GM19238 (cell line): Measurements from ENCODE around the gene GRID2.

Experiments used
- DNase-seq: peaks from one replicate; pipeline ENCODE4 v3.0.0; 2011; ENCODE audit warnings: low spot score; ENCODE audit not compliant: insufficient read length

GRID2 gene

DNA sequence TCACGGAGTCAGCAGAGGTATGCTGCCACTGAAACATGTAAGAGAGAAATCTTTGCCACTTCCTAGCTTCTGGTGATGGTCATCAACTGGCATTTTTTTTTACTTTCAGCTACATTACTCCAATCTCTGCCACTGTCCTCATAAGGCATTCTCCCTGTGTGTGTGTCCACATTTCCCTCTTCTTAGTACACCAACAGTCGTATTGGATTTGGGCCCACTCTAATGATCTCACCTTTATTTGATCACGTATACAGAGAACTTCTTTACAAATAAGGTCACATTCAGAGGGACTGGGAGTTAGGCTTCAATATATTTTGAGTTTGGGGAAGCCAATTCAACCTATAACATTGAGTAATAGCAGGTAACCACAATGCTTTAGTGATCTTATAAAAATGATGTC lies 649.1 kb downstream of the GRID2 start:
- no peak for DNase-seq

GRCh38 chr4:92953462-92953861 lies 649.7 kb downstream of the GRID2 start:
- DNase-seq: no peak

DNA sequence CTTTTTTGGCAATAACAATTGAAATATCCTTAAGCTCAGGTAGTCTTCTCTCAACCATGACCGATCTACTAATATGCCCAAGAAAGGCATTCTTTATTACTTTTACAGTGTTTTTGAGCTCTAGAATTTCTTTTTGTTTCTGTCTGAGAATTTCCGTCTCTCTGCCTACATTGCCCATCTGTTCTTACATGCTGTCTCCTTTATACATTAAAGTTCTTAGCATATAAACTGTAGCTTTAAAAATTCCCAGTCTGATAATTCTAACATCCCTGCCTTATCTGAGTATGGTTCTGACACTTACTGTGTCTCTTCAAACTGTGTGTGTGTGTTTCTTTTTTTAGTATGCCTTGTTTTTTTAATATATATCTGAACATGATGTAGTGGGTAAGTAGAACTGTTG lies 658.1 kb downstream of the GRID2 start:
- DNase-seq: no peak

DNA sequence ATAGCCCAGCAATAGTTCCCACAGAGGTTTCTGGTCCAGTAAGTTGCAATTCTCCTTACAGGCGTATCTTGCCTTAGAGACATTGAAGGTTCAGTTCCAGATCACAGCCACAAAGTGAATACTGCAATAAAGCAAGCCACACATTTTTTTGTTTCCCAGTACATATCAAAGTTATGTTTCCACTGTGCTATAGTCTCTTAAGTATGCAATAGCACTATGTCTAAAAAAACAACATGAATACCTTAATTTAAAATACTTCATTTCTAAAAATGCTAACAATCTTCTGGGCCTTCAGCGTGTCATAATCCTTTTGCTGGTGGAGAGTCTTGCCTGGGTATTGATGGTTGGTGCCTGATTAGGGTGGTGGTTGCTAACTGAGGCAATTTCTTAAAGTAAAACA lies 659.1 kb downstream of the GRID2 start:
- DNase-seq: no peak

DNA sequence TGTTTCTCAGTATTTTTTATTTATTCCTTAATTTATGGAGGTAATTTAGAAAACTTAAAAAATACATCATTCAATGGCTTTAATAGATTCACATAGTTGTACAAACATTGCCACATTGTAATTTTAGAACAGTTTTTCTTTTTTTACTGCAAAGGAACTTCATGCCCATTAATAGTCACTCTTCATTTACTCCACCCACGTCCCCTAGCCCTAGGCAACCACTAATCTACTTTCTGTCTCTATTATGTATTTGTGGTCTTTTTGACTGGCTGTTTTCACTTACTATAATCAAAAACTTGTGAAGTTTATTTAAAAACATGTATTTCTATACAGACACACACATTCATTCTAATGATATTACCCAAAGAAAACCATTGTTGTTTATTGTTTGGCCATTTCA lies 664.8 kb downstream of the GRID2 start:
- no peak for DNase-seq

DNA sequence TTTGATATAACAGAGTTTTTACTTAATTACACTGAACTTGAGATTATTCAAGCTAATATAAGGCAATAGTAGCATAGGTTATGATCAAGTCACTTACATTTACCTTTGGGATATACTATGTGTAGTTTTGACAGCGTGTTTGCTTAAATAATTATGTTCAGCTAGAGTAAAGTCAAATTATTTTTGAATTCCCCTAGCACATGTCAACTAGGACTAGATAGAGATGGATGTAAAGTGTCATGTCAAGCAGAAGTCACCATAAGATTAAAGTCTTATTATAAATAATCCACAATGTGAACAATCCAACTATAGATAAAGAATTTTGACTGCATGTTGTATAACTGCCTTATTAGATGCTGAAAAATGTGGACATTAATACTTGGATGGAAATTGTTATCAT lies 665.2 kb downstream of the GRID2 start:
- no peak for DNase-seq

- no peak for DNase-seq
Observed at GRCh38 chr4:92969650-92970379, 666.0 kb downstream of the GRID2 start.

- DNase-seq: no peak
Observed at GRCh38 chr4:92970996-92971395, 667.2 kb downstream of the GRID2 start.

GRCh38 chr4:92988301-92988700 lies 684.5 kb downstream of the GRID2 start:
- DNase-seq: no peak

DNA sequence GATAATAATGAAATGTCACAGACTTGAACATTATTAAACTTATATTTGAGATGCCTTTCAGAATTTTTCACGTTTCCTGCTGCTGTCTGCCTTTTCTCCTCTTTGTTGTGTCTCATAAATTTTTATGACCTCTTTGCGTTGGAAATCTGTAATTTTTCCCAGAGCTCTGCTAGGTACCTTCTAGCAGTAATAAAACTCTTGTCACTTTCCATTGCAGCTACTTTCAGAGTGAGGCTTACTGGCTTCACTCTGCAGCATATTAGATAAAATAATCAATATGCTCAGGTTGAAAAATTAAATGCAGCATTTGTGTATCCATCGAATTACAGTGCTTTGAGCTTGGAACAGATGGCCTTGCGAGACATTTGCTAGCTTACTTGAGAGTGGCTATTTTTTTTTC lies 689.0 kb downstream of the GRID2 start:
- no peak for DNase-seq

DNA sequence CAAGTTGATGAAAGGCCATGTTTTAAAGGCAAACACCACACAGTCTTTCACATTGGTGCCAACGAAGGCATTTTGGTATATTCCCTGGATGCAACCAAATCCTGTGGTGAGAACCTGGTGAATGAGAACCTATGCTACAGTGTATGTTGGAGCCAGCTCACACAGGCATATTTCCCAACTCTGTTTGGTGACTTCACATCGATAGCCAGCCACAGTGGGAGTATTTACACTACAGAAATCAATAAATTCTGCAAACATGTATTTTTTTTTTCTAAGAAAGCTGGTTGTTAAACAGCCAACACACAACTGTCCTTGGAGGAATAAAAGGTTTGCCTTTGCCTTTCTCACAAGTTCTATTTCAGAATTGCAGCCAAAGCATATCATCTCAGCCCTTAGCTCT lies 691.0 kb downstream of the GRID2 start:
- DNase-seq: no peak

- no peak for DNase-seq
Observed at GRCh38 chr4:92996533-92996932, 692.8 kb downstream of the GRID2 start.

DNA sequence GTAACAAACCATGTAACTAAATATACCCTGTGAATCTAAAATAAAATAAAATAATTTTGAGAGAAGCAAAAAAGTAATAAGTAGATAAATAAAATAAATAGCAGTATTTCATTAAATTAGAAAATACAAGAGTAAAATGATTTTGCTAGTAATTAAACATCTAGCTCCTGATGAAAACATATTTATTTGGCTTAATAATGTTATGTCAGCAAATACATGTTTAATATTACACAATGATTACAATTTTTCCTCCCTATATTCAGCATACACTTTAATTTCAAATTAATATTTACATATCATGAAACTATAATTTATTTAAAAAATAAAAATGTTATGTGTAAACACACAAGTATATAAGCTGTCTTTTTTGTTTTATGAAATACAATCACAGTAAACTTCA lies 697.1 kb downstream of the GRID2 start:
- DNase-seq: no peak

GRCh38 chr4:93002240-93002639 lies 698.5 kb downstream of the GRID2 start:
- DNase-seq: no peak

GRCh38 chr4:93016350-93016749 lies 712.6 kb downstream of the GRID2 start:
- DNase-seq: no peak

DNA sequence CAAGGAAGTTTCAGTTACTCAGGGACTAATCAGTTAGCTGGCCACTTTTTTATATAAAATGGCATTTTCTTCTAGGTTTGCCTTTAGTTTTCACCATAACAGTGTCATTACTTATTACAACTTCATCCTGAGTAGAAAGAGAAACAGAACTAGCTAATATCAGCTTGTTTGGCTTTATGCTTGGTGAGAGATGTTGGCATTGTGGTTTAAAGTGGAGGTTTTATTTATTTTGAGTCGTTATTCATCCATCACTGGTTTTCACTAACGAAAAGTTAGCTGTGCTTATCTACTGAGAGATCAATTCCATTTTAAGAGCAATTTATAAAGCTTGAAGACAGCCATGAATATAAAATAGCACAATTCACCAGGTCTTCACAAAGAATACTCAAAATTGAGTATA lies 714.5 kb downstream of the GRID2 start:
- DNase-seq: no peak

- DNase-seq: no peak
Observed at GRCh38 chr4:93018806-93019205, 715.0 kb downstream of the GRID2 start.

DNA sequence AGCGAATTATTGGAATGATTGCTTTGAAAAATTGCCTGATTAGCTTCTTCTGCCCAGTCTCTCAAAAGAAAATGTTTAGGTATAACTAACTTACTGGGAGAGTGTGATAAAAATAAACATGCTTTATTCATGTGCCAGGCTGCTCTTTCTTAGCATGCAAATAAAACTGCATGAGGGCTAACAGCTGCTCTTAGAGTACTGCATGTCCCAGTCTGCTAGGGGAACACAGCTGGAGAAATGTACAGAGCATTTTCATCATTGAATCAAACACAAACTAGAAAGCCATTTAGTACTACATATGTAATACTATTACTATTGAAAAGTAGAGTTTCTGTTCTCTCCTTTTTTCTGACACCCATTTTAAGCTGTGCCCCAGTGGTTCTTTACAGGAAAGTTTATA lies 726.0 kb downstream of the GRID2 start:
- no peak for DNase-seq

GRCh38 chr4:93030670-93031069 lies 726.9 kb downstream of the GRID2 start:
- no peak for DNase-seq

DNA sequence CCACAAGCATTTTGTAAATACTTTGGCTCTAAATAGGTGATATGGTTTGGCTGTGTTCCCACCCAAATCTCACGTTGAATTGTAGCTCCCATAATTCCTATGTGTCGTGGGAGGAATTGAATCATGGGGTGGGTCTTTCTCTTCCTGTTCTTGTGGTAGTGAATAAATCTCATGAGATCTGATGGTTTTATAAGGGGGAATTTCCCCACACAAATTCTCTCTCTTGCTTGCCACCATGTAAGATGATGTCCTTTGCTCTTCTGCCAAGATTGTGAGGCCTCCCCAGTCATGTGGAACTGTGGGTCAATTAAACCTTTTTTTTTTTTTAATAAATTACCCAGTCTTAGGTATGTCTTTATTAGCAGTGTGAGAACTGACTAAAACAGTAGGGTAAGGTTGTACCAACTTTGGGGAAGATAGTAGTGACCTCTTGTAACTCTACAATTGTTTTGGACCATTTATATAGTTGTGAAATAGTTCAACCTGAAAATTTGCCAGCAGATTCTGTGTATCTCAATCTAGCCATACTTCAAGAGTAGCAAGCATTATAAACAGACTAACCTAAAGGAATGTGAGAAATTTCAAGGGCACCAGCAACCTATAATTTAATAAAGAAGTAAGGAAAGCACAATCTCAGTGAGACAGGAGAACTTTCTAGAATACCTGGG lies 727.8 kb downstream of the GRID2 start:
- DNase-seq: no peak

DNA sequence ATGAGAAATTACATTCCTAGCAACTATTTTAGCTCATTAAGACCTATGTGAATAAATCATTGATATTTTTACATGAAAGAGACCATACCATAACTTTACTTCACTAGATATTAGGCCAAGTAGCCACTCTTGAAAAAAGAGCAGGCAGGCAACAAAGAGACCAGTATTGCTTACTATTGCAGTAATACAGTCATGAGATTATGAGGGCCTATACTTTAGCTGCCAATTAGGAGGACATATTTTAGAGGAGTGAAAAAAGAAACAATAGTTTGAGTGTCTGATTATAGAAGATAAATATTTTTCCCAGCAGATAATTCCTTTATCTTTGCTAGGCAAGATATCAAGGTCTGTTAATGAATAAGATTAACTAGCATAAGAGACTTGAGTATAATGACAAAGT lies 739.0 kb downstream of the GRID2 start:
- no peak for DNase-seq

DNA sequence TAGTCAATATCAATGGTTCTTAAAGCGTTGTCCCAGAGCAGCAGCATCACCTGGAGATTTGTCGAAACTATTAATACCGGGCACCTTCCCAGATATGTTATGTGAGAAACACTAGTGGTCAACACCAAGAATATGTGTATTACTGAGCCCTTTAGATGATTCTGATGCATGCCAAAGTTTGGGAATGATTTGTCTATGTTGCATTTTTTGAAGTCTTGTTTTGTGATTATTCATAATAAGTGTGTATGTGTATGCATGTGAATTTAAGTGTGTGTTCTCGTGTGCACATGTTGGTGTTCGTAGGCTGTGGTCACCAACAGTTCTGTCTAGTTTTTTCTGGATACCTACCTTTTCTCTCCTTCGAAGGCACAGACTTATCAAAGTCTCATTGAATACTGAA lies 749.4 kb downstream of the GRID2 start:
- DNase-seq: no peak

- DNase-seq: no peak
Observed at GRCh38 chr4:93061826-93062225, 758.1 kb downstream of the GRID2 start.
